DMS53 treated with DMSO at 0.1 percent for 48 hours (cell line): ENCODE results near the gene ZFP2.

ENCODE experiments used
- DNase-seq: peaks from one replicate; lab custom pipeline; 2025; ENCODE audit not compliant: unreplicated experiment; lab: John Stamatoyannopoulos, UW

ZFP2 gene

DNA sequence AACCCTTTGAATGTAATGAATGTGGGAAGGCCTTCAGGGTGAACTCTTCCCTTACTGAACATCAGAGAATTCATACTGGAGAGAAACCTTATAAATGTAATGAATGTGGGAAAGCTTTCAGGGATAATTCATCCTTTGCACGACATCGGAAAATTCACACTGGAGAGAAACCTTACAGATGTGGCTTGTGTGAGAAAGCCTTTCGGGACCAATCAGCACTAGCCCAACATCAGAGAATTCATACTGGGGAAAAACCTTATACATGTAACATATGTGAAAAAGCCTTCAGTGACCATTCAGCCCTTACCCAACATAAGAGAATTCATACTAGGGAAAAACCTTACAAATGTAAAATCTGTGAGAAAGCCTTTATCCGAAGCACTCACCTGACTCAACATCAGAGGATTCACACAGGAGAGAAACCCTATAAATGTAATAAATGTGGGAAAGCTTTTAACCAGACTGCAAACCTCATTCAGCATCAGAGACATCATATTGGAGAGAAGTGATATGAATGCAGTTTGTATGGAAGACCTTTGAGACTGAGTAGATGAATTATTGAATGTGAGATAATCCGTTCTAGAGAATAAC, 69.8 kb downstream of the ZFP2 start:
- DNase-seq, result no peak

DNA sequence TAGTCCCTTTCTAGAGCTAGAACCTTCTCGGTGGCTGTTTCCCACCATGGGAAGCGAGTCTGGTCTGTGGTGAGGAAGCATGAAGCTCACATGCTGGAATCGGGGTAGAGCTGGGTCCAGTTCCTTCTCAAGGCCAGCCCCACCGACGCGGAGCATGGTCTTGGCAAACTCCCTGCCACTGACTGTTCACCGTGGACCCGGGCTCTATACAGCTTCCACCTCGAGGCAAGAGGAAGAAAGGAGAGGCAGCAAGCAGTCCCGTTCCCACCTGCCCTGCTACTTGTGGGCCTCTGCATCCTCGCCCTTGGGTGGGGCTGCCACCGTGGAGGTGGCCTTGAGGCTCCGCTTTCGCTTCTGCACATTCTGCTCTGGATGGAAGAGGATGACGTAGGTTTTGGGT, 85.7 kb downstream of the ZFP2 start:
- no peak for DNase-seq
